ENCODE measurements around the gene BCL6.
A peak's percentile ranks its signal among the peaks of the same experiment; 100 is the strongest.

Gene BCL6

GRCh38 chr3:187737368-187738070 lies 7.7 kb downstream of the BCL6 start:
- peak; percentile 43 for DNase-seq

GRCh38 chr3:187737006-187737367 lies 8.3 kb downstream of the BCL6 start:
- DNase-seq = no peak

GRCh38 chr3:187736418-187736871 lies 8.8 kb downstream of the BCL6 start:
- no peak for DNase-seq

- DNase-seq = no peak
Measured at GRCh38 chr3:187735837-187736236, 9.4 kb downstream of the BCL6 start.

DNA sequence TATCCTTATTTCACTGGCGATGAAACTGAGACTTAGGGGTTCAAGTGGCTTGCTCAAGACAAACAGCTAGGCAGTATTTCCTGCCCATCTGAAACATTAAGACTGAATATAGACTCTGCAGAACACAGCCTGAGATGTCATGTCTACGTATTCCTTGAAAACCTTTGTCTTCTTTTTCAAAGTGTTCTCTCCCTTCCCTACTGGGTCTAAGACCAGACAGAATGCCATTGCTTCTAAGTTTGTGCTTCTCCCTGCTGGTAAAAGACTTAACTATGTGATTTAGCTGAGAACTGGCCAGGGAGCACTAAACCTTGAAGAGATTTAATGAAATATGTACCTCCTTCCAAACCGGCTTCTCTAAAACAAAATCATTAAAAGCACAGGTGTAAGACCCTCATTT lies 9.9 kb downstream of the BCL6 start:
- no peak for DNase-seq

DNA sequence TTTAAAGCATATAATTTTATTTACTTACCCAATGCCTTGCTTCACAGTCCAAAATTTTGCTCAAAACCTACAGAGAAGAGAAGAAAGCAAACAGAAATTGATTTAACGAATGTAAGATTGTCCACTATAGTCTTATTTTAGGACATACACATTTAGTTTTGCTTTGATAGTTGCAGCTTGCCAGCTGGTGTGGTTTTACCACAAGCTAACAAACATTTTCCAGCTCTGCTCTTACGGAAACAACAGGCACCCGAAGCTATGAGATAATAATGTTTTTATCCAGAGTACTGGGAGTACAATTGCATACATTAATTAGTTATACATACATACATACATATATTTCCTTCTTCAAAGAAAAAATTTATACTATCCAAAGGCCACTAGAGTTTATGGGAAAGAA lies 10.4 kb downstream of the BCL6 start:
- no peak for DNase-seq

GRCh38 chr3:187733371-187733770 lies 11.9 kb downstream of the BCL6 start:
- DNase-seq = no peak

DNA sequence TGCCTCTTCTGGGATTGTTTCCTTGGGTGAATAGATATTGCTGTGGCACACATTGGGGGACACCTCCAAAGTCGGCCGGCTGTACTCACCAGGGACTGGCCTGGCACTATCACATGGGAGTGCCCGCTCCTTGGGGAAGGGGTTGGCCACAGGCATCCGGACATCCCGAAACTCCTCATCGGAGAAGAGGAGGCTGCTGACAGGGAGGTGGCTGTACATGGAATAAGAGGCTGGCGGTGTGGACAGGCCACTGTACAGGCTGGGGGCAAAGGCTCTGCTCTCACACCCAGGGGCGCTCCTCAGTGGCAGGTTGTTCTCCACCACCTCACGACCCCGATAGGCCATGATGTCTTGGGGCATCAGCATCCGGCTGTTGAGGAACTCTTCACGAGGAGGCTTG lies 15.7 kb downstream of the BCL6 start:
- DNase-seq = no peak

- no peak for DNase-seq
Measured at GRCh38 chr3:187728940-187729583, 16.2 kb downstream of the BCL6 start.

GRCh38 chr3:187728248-187728647 lies 17.0 kb downstream of the BCL6 start:
- no peak for DNase-seq

DNA sequence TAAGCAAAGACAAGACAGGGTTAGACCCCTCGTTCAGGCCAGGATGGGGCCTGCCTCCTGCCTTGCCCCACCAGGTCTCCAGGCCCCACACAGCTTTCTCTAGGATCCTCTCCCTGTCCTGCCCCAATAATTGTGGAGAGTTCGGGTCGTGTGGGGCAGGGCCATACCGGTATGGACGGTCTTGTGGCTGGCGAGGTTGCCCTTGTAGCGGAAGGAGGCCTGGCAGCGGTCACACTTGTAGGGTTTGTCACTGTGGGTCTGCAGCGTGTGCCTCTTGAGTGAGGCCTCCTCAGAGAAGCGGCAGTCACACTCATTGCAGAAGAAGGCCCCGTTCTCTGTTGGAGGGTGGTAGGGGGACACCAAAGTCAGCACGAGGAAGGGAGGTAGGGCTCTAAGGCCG lies 18.7 kb downstream of the BCL6 start:
- DNase-seq = no peak

GRCh38 chr3:187725653-187726370 lies 19.5 kb downstream of the BCL6 start:
- DNase-seq = no peak

GRCh38 chr3:187725224-187725623 lies 20.0 kb downstream of the BCL6 start:
- DNase-seq = no peak

- no peak for DNase-seq
Measured at GRCh38 chr3:187722206-187722612, 23.1 kb downstream of the BCL6 start.

GRCh38 chr3:187721055-187721454 lies 24.2 kb downstream of the BCL6 start:
- DNase-seq = no peak

DNA sequence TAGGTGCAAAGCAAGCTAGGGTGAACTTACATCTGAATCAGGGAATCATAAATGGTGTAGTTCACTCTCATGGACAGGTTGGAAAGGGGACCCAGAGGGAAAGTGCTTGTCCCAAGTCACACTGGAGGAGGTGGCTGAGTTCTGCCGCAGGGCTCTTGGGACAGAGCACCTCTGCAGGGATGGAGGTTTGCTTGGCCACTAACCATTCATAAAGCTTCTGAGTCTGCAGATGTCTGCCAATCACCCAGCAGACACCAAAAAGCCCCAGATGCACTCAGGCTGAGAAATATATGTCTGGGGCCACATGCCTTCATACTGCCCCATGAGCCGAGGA lies 25.0 kb downstream of the BCL6 start:
- DNase-seq = no peak

DNA sequence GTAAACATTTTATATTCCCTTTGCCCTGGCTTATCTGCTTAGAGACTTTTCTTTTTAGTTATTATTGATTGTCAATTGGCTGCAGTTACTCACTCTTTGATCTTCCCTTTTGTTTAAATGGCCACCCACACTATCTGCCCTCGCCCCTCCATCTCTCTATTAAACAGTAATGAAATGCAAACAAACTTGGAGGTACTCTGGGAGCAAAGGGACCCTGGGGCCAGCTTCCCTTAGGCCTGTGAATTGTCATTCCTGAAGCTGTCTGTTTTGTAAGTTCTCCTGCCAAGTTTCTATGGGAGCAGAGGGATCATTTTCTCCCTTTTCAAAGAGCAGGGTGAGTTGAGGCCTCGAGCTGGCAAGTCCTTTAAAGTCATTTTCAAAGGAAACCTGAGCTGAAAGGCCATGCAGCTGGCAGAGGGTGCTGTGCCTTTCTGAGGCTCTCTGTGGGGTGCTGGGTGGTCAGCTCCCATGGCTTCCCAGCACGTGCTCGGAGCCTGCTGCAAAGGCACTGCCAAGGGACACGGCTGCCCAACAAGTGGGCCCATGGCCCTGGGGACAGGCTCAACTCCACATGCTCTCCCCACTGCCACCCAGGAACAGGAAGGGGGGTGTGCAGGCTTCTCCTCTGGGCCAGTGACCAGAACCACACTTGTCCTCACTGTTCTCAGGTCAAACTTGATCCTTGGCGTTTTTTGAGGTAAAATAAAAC lies 25.5 kb downstream of the BCL6 start:
- no peak for DNase-seq

DNA sequence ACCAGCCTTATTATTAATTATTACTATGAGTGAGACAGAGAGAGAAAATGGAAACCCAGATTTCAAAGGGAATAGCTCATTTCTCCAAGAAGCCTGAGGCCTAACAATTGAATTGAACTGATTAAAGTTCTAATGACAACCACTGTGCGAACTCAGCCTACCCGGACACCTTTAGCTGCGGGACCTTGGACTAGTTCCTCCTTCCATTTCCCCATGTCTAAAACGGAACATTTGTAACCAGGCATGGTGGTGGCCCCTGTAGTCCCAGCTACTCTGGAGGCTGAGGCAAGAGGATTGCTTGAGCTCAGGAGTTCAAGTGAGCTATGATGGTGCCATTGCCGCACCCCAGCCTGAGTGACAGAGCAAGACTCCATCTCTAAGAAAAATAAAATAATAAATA lies 26.5 kb downstream of the BCL6 start:
- DNase-seq = no peak

DNA sequence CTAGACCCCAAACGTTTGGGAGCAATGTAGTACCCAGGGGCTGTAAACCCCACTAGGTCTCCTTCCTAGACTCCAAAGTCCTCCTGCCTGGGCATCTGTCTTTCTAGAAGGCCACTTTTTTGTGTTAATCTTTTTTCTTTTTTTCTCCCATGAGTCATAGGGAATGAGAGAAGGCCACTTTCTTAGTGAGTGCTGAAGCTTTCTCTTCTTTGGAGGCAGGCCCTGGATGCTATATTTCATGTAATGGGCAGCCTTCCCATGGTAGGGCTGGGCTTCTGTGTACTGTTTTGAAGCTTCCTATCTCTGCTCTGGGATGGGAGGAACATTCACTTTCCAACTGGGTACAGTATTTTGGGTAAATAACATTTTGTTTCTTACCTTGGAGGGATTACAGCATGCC lies 27.7 kb downstream of the BCL6 start:
- no peak for DNase-seq

GRCh38 chr3:187714404-187714979 lies 30.8 kb downstream of the BCL6 start:
- DNase-seq = peak; percentile 79

GRCh38 chr3:187713504-187713903 lies 31.8 kb downstream of the BCL6 start:
- peak; percentile 54 for DNase-seq

GRCh38 chr3:187709155-187709554 lies 36.1 kb downstream of the BCL6 start:
- no peak for DNase-seq

GRCh38 chr3:187708696-187709095 lies 36.6 kb downstream of the BCL6 start:
- no peak for DNase-seq

Data from OCI-M1 (cell line).